Lower leg skin (tissue), 3 donors: Measurements from ENCODE around the gene KIF5C.

Experiments used
- POLR2A ChIP-seq, 2 donors: fragments of 450-650 bp; IDR thresholded peaks; one replicate each; pipeline ENCODE4 v1.6.1; 2016 to 2017; ENCODE audit warnings: antibody characterized with exemption in 2 of 2, mild to moderate bottlenecking in 1 of 2, moderate library complexity in 1 of 2
- TF ChIP-seq, protein P1 (sequence below), 3 donors: fragments of 450-650 bp; IDR thresholded peaks; one replicate each; pipeline ENCODE4 v1.5.1; 2016; ENCODE audit warnings: antibody characterized with exemption in 3 of 3, mild to moderate bottlenecking in 3 of 3, moderate library complexity in 2 of 3

DNA sequence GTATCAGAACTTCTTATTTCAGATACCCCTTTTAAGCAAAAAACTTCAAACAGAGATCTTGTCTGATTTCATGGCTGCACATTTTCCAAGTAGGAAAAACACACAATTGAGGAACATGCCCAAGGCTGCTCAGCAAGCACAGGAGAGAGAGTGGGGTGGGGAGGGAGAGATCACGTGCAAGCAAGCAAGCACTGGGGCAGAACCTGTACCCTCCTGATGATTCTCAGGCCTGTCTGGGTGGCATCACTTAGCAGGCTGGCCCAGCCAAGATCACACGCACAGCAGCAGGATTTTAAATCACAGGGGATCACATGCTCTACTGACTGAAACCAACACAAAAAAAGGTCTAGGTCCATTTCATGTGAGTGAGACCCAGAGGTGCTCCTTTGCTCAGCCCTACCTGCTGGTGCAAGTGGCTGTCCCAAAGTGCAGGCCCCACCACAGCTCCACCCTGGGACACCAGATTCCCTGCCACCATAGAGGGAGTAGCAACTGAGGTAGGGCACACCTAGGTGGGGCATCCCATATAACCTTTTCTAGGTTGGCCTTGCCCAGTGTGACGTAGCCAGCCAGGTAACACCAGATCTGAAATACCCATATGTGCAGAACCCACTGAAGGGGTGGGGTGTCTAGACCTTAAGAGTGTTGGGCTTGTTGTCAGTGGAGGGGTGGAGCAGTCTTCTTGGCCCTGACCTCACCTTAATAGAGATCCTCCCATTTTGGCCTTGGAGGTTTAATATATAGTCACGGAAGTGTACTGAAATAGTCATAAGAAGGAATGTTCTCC lies 161.7 kb downstream of the KIF5C start:
- no peak for TF ChIP-seq POLR2A (IDR thresholded peaks at IDR 0.05)
- TF ChIP-seq, protein P1, sequence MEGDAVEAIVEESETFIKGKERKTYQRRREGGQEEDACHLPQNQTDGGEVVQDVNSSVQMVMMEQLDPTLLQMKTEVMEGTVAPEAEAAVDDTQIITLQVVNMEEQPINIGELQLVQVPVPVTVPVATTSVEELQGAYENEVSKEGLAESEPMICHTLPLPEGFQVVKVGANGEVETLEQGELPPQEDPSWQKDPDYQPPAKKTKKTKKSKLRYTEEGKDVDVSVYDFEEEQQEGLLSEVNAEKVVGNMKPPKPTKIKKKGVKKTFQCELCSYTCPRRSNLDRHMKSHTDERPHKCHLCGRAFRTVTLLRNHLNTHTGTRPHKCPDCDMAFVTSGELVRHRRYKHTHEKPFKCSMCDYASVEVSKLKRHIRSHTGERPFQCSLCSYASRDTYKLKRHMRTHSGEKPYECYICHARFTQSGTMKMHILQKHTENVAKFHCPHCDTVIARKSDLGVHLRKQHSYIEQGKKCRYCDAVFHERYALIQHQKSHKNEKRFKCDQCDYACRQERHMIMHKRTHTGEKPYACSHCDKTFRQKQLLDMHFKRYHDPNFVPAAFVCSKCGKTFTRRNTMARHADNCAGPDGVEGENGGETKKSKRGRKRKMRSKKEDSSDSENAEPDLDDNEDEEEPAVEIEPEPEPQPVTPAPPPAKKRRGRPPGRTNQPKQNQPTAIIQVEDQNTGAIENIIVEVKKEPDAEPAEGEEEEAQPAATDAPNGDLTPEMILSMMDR (IDR thresholded peaks at IDR 0.05) = no peak
